HG03139 (cell line): ENCODE results near the gene KLB.
A peak's percentile ranks its signal among the peaks of the same experiment; 100 is the strongest.
"Not testable (repeated sequence)": the region's sequence is repeated elsewhere in the genome, so short reads cannot be mapped to it uniquely, and the experiment has no call there.

Experiments
- ATAC-seq: cut with Tn5 transposase; IDR thresholded peaks from one replicate; pipeline ENCODE4 v1.9.1; 2021; ENCODE audit not compliant: unreplicated experiment

The KLB gene

GRCh38 chr4:39425297-39425696, 18.6 kb downstream of the KLB start:
- not testable (repeated sequence) for ATAC-seq

DNA sequence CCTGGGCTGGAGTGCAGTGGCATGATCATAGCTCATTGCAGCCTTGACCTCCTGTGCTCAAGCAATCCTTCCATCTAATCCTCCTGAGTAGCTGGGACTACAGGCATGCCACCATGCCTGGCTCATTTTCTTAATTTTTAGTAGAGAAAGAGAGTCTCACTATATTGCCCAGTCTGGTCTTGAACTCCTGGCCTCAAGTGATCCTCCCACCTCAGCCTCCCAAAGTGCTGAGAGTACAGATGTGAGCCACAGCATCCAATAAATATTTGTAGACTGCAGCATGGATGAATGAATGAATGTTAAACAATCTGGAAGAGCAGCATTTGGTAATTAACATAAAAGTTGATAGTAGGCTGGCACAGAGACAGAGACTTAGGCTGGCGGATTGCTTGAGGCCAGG, 20.0 kb downstream of the KLB start:
- ATAC-seq, result no peak

- ATAC-seq, result no peak
Measured at GRCh38 chr4:39427520-39428114, 20.9 kb downstream of the KLB start.

DNA sequence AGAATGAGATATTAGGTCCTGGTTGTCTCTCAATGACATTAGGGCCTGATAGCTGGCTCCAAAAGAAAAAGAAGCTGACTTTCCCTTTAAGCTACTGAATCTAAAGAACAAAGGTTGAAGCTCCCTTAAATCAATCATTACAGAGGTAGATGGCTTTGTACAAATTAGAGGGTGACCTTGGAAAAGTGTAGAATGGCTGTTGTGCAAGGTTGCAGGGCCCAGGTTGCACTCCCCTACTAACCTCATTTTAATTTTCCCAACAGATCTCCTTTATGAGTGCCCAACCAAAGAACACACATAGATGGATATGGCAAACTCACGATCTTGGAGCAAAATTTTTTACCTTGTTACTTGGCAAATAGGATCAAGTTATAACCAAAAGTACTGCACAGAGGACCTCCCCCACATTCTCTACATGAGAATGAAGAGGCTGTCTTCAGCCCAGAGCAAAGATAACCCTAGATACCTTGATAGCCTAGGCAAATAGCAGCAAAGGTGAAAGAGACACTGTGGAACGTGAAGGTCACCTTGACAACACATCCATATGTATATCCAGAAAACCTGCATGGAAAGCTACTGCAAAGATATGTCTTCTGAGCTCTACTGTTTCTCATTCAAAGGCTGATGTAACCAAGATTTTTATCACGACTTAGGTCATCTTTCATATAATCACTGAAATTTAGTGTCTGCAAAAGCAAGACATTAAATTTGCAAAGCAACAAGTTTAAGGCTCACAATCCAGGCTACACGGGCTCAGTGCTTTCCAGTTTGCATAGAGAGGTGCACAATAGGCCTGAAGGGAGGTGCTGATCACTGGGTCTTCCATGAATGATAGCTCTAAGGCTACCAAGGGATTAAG, 23.0 kb downstream of the KLB start:
- ATAC-seq, result no peak

GRCh38 chr4:39433878-39434492, 27.3 kb downstream of the KLB start:
- ATAC-seq, result no peak

GRCh38 chr4:39435659-39436563, 29.2 kb downstream of the KLB start:
- no peak for ATAC-seq

DNA sequence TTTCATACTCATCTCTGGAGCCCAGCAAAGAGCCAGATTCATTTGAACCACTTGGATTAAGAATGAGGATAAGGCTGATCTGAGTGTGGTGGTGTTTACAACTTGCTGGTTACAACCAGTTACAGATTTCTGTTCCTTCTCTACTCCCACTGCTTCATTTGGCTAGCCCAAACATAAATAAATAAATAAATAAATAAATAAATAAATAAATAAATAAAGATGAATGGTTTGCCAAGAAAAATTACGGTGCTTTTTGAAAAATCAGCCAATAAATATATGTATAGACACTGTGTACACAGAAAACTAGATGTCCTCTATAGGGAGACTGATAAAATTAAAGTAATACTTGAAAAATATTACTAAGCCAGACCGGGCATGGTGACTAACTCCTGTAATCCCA, 34.9 kb downstream of the KLB start:
- ATAC-seq, result no peak

- ATAC-seq, result no peak
Measured at GRCh38 chr4:39442998-39443397, 36.3 kb downstream of the KLB start.

DNA sequence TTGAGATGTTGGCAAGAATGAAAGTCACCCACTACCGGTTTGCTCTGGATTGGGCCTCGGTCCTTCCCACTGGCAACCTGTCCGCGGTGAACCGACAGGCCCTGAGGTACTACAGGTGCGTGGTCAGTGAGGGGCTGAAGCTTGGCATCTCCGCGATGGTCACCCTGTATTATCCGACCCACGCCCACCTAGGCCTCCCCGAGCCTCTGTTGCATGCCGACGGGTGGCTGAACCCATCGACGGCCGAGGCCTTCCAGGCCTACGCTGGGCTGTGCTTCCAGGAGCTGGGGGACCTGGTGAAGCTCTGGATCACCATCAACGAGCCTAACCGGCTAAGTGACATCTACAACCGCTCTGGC, 39.7 kb downstream of the KLB start:
- no peak for ATAC-seq

GRCh38 chr4:39446842-39447573, 40.3 kb downstream of the KLB start:
- ATAC-seq, result peak; percentile 76

DNA sequence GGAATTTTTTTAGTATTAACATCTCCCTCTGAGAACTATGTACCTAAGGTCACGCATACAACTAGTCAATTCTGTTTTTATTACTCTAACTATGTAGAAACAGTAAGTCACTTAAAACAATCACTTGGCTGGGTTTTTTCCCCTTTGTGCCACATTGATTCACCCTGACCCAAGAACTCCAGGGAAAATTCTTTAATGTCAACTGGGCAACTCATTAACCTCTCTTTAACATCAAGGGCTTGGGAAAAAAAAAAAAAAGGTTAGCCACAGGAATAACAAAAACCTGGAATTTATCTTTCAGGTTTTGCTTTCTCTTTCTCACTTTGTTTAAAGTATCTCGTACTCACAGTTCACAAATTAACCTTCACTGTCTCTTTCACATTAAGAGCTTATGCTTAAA, 43.9 kb downstream of the KLB start:
- ATAC-seq, result no peak

DNA sequence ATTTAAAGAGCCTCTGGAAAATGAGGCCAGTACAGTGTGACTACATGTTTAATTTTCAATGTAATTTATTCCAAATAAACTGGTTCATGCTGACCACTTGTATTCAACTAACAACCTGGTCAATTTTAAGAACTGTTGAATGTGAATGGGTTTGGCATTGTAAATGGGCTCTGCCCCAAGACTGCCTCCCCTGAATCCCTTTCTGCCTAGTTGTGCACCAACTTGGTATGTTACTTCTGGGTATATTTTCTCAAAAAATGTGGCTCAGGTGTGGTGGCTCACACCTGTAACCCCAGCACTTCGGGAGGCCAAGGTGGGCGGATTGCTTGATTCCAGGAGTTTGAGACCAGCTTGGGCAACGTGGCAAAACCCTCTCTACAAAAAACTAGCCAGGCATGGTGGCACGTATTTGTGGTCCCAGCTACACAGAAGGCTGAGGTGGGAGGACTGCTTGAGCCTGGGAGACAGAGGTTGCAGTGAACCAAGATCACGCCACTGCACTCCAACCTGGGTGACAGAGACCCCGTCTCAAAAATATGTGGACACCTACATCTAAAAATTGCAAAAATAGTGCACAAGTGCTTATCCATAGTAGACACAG, 44.8 kb downstream of the KLB start:
- ATAC-seq, result no peak

DNA sequence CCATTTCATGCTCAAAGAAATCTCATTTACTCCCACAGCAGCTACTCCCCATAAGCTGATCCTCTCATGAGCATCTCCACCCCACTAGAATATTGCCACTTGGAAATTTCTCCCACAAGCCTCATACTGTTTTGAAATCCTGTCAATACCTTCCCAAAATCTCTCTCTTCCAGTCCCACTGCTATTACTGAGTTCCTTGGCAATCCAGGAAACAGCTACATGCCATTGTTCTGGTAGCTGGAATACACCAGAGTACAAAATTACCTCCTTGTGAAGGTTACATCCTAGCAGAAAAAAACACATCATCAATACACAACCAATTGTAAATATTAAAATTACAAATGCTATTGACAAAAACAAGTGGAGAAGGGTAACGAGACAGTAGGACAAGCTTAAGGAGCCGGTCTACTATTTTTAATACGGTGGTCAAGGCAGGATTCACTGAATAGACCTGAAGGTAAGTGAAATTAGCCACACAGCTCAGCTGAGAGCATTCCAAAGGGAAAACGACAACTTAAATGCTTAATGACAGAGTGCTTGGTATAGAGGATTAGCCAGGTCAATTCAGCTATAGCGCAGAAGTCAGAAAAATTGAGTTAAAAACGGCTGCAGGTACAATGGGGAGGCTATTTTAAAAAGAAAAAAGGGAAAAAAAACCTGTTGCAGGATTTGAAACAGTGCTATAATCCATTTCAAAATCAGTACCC, 45.6 kb downstream of the KLB start:
- no peak for ATAC-seq

GRCh38 chr4:39452860-39453587, 46.3 kb downstream of the KLB start:
- ATAC-seq, result no peak

DNA sequence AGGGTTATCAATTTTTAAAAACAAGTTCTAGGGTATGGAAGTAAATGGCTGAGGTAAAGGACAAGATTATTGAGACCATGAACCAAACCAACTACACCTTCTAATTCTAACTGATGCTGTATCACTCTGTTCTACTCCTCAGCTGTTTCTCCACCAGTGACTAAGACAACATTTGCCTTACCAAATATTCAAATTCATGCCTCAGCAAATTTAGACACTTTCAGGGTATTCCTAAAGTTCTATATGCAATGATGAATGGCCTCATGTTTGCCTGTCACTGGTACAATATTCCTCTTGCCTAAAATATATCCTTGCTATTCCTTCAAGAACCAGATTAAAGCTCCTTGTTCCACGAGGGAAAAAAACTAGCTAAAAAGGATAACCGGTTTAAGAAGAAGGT, 47.0 kb downstream of the KLB start:
- ATAC-seq, result no peak

DNA sequence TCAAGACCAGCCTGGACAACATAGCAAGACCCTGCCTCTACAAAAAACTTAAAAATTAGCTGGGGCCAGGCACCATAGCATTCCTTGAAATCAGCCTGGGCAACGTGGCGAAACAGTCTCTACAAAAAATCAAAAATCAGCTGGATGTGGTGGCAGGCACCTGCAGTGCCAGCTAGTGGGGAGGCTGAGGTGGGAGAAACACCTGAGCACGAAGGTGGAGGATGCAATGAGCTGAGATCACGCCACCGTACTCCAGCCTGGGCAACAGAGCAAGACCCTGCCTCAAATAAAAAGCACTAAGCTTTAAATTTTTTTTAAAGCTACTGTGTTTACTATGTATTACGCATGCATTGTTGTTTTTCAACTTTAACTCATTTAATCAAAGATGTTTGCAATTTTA, 48.8 kb downstream of the KLB start:
- no peak for ATAC-seq

- ATAC-seq, result no peak
Measured at GRCh38 chr4:39456946-39457763, 50.4 kb downstream of the KLB start.

DNA sequence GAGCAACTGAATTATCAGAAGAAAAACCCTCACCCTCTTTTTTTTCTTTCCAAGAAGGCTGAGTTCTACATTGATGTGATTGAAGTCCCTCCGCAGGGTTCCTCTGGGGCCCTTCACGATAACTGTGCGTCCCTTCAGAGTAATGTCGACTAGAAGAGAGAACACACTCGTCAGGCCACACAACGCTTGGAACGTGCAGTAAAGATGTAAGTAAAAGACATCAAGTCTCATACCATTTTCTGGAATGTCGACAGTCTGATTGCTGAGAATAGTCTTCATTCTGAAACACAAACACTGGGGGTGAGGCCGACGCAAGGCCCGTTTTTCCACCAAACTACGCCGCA, 51.4 kb downstream of the KLB start:
- not testable (repeated sequence) for ATAC-seq
